NCI-H2029 (cell line): ENCODE measurements around the gene VTN.

Experiments
- DNase-seq: peaks from one replicate; lab custom pipeline; 2025; lab: John Stamatoyannopoulos, UW

Gene VTN

GRCh38 chr17:28370035-28370743, at the start of gene VTN:
Gene VTN, minus strand, starts transcription at chr17:28370307. Its CDS starts 104 bp downstream, at chr17:28370203.
- DNase-seq = no peak

GRCh38 chr17:28416703-28417311, 46.7 kb upstream of the VTN start:
- DNase-seq = peak; percentile 16

GRCh38 chr17:28415886-28416285, 45.8 kb upstream of the VTN start:
- DNase-seq = no peak

GRCh38 chr17:28413804-28414203, 43.7 kb upstream of the VTN start:
- DNase-seq = no peak

GRCh38 chr17:28412099-28412498, 42.0 kb upstream of the VTN start:
- DNase-seq = no peak

GRCh38 chr17:28407974-28408306, 37.8 kb upstream of the VTN start:
- DNase-seq = no peak

- no peak for DNase-seq
Measured at GRCh38 chr17:28407130-28407973, 37.2 kb upstream of the VTN start.

- no peak for DNase-seq
Measured at GRCh38 chr17:28406473-28406814, 36.3 kb upstream of the VTN start.

- DNase-seq = no peak
Measured at GRCh38 chr17:28405632-28406472, 35.7 kb upstream of the VTN start, which contains the start of gene SLC46A1. Gene SLC46A1, minus strand, starts transcription at chr17:28406212. Its CDS starts 98 bp downstream, at chr17:28406114.

- no peak for DNase-seq
Measured at GRCh38 chr17:28404812-28405570, 34.9 kb upstream of the VTN start.

GRCh38 chr17:28404461-28404811, 34.3 kb upstream of the VTN start:
- DNase-seq = no peak

- DNase-seq = no peak
Measured at GRCh38 chr17:28404007-28404406, 33.9 kb upstream of the VTN start.

- no peak for DNase-seq
Measured at GRCh38 chr17:28402844-28403243, 32.7 kb upstream of the VTN start.

GRCh38 chr17:28402224-28402630, 32.1 kb upstream of the VTN start:
- DNase-seq = no peak

GRCh38 chr17:28399808-28400207, 29.7 kb upstream of the VTN start:
- no peak for DNase-seq

- no peak for DNase-seq
Measured at GRCh38 chr17:28398280-28398981, 28.3 kb upstream of the VTN start.

GRCh38 chr17:28397687-28398279, 27.7 kb upstream of the VTN start:
- no peak for DNase-seq

- no peak for DNase-seq
Measured at GRCh38 chr17:28397275-28397674, 27.2 kb upstream of the VTN start.

GRCh38 chr17:28396635-28397239, 26.6 kb upstream of the VTN start:
- DNase-seq = no peak

- DNase-seq = no peak
Measured at GRCh38 chr17:28395968-28396367, 25.9 kb upstream of the VTN start.
